ENCODE results near the gene DNAJC16. TPM values are rescaled to one million over a fixed set of nuclear protein-coding genes. Genes with fewer than 3 reads are reported as not detected.

The DNAJC16 gene
- total and polyA plus RNA-seq, 2 of the 13 experiments (the other 11 are each of a cell fraction or from before 2014, with no cell fraction given), result 11.4 to 15.4 TPM

DNA sequence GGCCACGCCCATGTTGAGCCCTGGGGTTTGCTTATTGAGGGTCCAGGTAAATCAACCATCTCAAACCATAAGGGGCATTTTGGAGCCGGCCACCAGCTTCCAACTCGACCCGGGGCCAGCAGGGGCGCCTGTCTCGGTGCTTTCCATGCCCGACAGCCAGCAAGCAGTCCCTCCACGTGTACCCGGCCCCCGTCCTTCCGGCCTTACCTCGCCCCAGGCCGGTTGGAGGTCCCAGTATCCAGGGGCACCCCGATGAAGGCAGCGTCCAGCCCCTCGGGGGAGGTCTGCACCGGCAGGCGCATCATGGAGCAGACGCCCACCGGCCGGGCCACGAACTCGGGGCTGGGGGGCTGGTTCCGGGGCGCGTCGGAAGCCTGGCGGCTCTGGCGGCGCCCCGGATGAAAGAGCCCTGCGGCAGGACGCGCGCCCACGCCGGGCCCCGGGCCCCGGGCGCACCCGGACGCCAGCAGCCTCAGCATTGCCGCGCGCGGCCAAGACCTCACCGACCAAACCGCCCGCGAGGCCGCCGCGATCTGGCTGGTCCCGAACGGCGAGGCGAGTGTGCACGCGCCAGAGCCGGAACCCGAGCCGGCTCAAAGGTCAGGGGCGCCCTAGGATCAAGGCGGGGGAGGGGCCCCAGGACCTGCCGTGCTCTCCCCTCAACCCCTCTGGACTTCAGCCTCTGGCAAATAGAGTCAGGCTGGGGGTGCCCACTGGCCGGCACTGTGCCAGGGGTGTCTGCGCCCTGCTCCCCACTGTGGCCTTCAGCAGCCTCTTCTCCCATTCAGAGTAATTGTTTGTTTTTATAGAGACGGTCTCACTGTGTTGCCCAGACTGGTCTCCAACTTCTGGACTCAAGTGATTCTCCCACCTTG lies 58.1 kb downstream of the DNAJC16 start, which contains the start of gene AGMAT (continued):
- TF ChIP-seq, protein P1, sequence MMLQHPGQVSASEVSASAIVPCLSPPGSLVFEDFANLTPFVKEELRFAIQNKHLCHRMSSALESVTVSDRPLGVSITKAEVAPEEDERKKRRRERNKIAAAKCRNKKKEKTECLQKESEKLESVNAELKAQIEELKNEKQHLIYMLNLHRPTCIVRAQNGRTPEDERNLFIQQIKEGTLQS (CRISPR knock-in tag; IDR thresholded peaks at IDR 0.05), result no peak
- TF ChIP-seq, protein P2, sequence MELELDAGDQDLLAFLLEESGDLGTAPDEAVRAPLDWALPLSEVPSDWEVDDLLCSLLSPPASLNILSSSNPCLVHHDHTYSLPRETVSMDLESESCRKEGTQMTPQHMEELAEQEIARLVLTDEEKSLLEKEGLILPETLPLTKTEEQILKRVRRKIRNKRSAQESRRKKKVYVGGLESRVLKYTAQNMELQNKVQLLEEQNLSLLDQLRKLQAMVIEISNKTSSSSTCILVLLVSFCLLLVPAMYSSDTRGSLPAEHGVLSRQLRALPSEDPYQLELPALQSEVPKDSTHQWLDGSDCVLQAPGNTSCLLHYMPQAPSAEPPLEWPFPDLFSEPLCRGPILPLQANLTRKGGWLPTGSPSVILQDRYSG (CRISPR knock-in tag; IDR thresholded peaks at IDR 0.05), result peak; percentile 85
- peak; percentile 41; the same call in 1 of the 2 replicates for TF ChIP-seq ZNF468 (CRISPR knock-in tag; IDR thresholded peaks at IDR 0.05)
- TF ChIP-seq CEBPG (CRISPR knock-in tag; IDR thresholded peaks at IDR 0.05), result peak; percentile 31; the same call in 1 of the 2 replicates
- TF ChIP-seq STAT5B (CRISPR knock-in tag; IDR thresholded peaks at IDR 0.05), result peak; percentile 72; the same call in 1 of the 2 replicates
- TF ChIP-seq ZNF619 (CRISPR knock-in tag; IDR thresholded peaks at IDR 0.05), result no peak; the same call in 1 of the 2 replicates
- no peak for TF ChIP-seq SUZ12 (IDR thresholded peaks at IDR 0.05; ENCODE audit: low read depth, low read length)
- no peak for TF ChIP-seq KAT2B (IDR thresholded peaks at IDR 0.05; ENCODE audit: borderline replicate concordance, low read depth, low read length)
- peak; percentile 62 for TF ChIP-seq BRD4 (CRISPR knock-in tag; IDR thresholded peaks at IDR 0.05)
- TF ChIP-seq POGZ (CRISPR knock-in tag; IDR thresholded peaks at IDR 0.05), result peak; percentile 76; the same call in 1 of the 2 replicates
- peak; percentile 95; the same call in 1 of the 2 replicates for TF ChIP-seq ZNF556 (CRISPR knock-in tag; IDR thresholded peaks at IDR 0.05; ENCODE audit: borderline replicate concordance)
- TF ChIP-seq ZNF3 (CRISPR knock-in tag; IDR thresholded peaks at IDR 0.05), result 0 out of 2 replicates have a peak, but pooled peaks have one; percentile 57
- peak; percentile 82 for TF ChIP-seq MEF2D (CRISPR knock-in tag; IDR thresholded peaks at IDR 0.05)
- TF ChIP-seq, protein P3, sequence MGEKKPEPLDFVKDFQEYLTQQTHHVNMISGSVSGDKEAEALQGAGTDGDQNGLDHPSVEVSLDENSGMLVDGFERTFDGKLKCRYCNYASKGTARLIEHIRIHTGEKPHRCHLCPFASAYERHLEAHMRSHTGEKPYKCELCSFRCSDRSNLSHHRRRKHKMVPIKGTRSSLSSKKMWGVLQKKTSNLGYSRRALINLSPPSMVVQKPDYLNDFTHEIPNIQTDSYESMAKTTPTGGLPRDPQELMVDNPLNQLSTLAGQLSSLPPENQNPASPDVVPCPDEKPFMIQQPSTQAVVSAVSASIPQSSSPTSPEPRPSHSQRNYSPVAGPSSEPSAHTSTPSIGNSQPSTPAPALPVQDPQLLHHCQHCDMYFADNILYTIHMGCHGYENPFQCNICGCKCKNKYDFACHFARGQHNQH (CRISPR knock-in tag; IDR thresholded peaks at IDR 0.05), result no peak; the same call in none of the 2 replicates
- TF ChIP-seq, protein P4, sequence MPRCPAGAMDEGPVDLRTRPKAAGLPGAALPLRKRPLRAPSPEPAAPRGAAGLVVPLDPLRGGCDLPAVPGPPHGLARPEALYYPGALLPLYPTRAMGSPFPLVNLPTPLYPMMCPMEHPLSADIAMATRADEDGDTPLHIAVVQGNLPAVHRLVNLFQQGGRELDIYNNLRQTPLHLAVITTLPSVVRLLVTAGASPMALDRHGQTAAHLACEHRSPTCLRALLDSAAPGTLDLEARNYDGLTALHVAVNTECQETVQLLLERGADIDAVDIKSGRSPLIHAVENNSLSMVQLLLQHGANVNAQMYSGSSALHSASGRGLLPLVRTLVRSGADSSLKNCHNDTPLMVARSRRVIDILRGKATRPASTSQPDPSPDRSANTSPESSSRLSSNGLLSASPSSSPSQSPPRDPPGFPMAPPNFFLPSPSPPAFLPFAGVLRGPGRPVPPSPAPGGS (CRISPR knock-in tag; IDR thresholded peaks at IDR 0.05), result peak; percentile 74
- TF ChIP-seq, protein P5, sequence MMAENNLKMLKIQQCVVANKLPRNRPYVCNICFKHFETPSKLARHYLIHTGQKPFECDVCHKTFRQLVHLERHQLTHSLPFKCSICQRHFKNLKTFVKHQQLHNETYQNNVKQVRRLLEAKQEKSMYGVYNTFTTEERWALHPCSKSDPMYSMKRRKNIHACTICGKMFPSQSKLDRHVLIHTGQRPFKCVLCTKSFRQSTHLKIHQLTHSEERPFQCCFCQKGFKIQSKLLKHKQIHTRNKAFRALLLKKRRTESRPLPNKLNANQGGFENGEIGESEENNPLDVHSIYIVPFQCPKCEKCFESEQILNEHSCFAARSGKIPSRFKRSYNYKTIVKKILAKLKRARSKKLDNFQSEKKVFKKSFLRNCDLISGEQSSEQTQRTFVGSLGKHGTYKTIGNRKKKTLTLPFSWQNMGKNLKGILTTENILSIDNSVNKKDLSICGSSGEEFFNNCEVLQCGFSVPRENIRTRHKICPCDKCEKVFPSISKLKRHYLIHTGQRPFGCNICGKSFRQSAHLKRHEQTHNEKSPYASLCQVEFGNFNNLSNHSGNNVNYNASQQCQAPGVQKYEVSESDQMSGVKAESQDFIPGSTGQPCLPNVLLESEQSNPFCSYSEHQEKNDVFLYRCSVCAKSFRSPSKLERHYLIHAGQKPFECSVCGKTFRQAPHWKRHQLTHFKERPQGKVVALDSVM (CRISPR knock-in tag; IDR thresholded peaks at IDR 0.05), result peak; percentile 100
- no peak for TF ChIP-seq SP1 (IDR thresholded peaks at IDR 0.05)
- peak; percentile 26 for TF ChIP-seq SP1 (CRISPR knock-in tag; IDR thresholded peaks at IDR 0.05)
- peak; percentile 91 for TF ChIP-seq GATAD2A (CRISPR knock-in tag; IDR thresholded peaks at IDR 0.05)
- TF ChIP-seq ZMAT3 (CRISPR knock-in tag; conservative IDR thresholded peaks at IDR 0.05), result peak; percentile 80
- no peak for TF ChIP-seq SMC3 (IDR thresholded peaks at IDR 0.05; ENCODE audit: low read length)
- TF ChIP-seq, protein P6, sequence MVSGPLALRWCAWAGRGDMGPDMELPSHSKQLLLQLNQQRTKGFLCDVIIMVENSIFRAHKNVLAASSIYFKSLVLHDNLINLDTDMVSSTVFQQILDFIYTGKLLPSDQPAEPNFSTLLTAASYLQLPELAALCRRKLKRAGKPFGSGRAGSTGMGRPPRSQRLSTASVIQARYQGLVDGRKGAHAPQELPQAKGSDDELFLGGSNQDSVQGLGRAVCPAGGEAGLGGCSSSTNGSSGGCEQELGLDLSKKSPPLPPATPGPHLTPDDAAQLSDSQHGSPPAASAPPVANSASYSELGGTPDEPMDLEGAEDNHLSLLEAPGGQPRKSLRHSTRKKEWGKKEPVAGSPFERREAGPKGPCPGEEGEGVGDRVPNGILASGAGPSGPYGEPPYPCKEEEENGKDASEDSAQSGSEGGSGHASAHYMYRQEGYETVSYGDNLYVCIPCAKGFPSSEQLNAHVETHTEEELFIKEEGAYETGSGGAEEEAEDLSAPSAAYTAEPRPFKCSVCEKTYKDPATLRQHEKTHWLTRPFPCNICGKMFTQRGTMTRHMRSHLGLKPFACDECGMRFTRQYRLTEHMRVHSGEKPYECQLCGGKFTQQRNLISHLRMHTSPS (CRISPR knock-in tag; IDR thresholded peaks at IDR 0.05; ENCODE audit: low read depth), result peak; percentile 96
- TF ChIP-seq ASH2L (IDR thresholded peaks at IDR 0.05; ENCODE audit: insufficient read length, low read depth, low read length), result peak; percentile 77

Measured in HepG2 (cell line).